DMS53 treated with DMSO at 0.1 percent for 48 hours (cell line): Measurements from ENCODE around the gene CD99L2.
"Not testable (repeated sequence)": the region's sequence is repeated elsewhere in the genome, so short reads cannot be mapped to it uniquely, and the experiment has no call there.

Source experiments
- DNase-seq: peaks from one replicate; lab custom pipeline; 2025; ENCODE audit not compliant: unreplicated experiment; lab: John Stamatoyannopoulos, UW

CD99L2 gene

DNA sequence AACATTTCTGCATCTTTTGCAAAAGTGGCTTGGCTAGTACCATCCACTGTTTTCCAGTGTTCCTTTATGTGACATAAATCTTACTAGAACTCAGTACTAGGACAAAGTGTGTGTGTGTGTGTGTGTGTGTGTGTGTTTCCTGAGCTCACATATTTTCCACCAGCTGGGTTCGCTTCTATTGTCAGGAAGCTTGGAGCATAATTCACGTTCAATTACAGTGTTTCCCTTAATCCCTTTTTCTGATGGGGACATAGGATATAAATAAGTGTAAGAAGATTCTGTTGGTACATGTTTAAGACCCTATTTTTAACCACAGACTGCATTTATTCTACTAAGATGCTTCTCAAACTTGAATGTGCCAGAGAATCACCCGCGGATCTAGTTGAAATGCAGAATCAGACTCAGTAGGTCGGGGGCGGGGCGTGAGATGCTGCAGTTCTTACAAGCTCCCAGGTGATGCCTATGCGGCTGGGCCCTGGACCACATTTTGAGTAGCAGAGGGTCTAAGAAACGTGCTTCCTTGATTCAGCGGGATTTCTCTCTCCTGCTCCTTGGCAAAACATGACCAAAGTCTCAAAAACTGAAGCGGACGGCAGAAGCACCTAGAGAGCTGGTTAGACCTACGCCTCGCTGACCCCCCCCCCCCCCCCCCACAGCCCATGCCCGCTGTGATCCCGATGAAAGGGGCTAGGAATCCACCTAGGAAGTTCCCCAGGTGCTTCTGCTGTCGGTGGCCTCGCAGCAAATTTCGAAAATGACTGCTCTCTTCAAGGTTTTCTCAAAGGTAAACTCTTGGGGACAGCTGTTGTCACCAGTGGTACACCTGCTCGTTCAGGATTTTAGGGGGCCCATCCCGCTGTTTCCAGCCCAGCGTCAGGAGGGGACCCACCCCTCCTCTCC is 797 bp downstream of the CD99L2 start:
- DNase-seq, result peak; percentile 22

GRCh38 chrX:150896632-150897031 is 1.8 kb downstream of the CD99L2 start:
- no peak for DNase-seq

DNA sequence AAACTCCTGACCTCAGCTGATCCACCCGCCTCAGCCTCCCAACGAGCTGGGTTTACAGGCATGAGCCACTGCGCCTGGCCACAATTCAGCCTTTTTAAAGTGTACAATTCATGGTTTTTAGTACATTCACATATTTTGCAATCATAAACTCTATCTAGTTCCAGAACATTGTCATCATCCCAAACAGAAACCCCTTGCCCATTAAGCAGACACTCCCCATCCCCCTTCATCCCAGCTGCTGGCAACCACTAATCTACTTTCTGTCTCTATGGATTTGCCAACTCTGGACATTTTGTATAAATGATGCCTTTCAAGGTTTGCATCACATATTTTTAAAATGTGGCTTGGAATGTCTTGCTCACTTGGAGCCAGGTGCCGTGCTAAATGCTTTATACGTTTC is 4.5 kb downstream of the CD99L2 start:
- no peak for DNase-seq

DNA sequence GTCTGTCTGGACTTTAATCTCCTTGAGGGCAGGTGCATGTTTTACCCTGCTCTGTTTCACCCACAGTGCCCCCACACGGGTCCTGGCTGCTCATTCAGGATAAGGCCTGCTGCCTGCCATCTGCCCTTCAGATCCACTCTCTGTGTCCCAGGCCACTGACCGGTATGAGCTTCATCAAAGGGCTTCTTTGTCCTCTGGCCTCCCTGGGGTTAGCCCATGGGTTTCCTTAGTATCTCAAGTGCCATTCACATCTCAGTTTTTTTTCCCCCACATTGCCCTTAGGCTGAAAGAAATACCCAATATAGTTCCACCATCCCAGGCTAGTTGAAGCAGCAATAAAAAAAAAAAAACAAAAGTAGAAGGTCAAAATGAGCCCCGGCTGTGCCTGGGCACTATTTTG is 9.3 kb downstream of the CD99L2 start:
- DNase-seq, result no peak

- no peak for DNase-seq
Measured at GRCh38 chrX:150887906-150888465, 10.5 kb downstream of the CD99L2 start.

- DNase-seq, result not testable (repeated sequence)
Measured at GRCh38 chrX:150887268-150887667, 11.2 kb downstream of the CD99L2 start.

DNA sequence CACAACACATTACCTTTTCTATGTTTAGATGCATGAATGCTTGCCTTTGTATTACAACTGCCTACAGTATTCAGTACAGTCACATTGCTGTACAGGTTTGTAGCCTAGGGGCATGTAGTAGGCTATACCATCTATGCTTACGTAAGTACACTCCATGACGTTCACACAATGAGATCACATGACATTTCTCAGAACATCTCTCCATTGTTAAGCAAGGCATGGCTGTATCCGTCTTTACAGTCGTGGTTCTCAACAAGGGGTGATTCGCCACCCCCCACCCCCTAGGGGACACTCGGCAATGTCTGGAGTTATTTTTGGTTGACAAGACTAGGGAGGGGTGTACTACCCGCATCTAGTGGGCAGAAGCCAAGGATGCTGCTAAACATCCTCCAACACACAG is 12.1 kb downstream of the CD99L2 start:
- no peak for DNase-seq

- DNase-seq, result no peak
Measured at GRCh38 chrX:150880808-150881165, 17.7 kb downstream of the CD99L2 start.

- DNase-seq, result no peak
Measured at GRCh38 chrX:150879855-150880807, 18.3 kb downstream of the CD99L2 start.

DNA sequence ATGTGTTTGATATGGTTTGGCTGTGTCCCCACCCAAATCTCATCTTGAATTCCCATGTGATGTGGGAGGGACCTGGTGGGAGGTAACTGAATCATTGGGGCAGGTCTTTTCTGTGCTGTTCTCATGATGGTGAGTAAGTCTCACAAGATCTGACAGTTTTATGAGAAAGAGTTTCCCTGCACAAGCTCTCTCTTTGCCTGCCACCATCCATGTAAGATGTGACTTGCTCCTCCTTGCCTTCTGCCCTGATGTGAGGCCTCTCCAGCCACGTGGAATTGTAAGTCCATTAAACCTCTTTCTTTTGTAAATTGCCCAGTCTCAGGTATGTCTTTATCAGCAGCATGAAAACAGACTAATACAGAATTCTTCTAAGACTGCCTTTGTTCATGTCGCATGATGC is 22.8 kb downstream of the CD99L2 start:
- DNase-seq, result not testable (repeated sequence)

DNA sequence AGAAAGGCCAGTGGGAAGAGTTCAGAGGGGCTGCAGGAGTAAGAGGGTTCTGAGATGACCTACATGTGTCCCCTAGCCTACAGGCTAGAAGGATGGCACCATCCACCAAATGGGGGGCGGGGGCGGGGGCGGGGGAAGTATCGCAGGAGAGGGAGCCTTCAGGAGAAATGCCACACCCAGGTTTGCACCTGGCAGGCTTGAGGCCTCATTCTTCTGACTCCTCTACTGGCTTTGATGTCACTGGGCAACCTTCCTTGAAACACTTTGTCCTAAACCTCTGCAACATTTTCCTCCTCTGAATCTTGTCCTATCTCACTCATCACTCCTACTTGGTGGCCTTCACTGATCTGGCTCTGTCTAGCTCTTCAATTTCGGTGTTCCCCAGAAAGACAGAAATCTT is 24.0 kb downstream of the CD99L2 start:
- no peak for DNase-seq

DNA sequence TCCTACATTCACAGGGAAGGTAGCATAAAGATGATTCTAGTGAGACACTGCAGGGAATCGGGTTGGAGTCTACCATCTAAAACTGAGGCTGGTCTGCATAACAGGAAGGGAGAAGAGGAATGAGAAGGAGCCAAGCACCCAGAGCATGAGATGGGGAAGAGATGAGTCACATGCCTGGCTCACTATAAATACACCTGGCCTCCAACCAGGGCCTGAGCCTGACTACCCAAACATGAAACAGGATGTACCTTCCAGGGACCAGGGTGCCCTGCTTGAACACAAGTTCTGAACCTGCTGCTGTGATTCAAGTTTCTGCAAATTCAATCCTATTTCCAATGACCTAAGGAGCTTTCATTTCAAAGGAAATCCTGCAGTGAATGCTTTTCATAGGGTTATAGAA is 24.9 kb downstream of the CD99L2 start:
- peak; percentile 83 for DNase-seq

DNA sequence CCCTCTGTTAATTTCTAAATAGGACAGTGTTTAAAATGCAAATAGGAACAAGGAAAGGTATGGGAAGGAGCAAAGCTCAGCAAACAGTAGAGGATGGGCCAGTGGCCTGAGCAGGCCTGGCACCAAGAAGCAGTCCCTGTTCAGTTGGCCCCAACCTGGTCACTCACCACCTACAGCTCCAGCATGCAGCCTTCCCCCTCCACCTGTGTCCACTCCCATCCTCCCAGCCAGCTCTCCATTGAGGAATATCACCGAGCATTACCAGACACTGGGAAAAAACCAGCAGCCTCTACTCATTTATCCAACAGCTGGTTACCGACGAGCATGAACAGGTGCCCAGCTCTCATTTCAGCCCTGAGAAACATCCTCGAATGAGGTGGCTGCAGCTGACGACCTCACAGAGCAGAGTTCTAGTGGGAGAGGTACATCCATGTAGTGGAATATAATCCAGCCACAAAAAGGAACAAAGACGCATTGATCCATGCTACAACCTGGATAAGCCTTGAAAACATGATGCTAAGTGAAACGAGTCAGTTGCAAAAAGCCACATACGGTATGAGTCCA is 25.6 kb downstream of the CD99L2 start:
- DNase-seq, result peak; percentile 63

- DNase-seq, result no peak
Measured at GRCh38 chrX:150871341-150871811, 27.1 kb downstream of the CD99L2 start.

GRCh38 chrX:150870487-150871340 is 27.8 kb downstream of the CD99L2 start:
- DNase-seq, result no peak

DNA sequence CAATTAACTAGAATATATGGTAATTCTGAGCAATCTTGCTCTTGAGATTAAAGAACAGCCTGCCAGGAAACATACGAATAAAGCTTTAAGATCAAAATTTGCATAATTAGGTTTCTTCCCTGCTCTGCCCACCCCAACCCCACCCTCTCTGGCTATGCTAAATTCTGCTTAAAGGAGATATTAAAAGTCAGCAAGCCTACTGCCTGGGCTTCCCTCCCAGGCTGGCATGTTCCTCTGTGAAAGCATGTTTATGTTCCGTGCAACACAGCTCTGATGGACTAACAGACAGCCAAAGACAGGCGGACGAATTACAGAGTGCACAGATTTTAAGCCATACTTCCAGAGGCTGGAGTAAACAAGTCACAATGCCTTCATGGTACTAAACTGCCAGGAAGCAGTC is 28.4 kb downstream of the CD99L2 start:
- no peak for DNase-seq

- no peak for DNase-seq
Measured at GRCh38 chrX:150869450-150869849, 29.0 kb downstream of the CD99L2 start.

GRCh38 chrX:150868625-150869024 is 29.8 kb downstream of the CD99L2 start:
- no peak for DNase-seq

GRCh38 chrX:150864127-150864526 is 34.3 kb downstream of the CD99L2 start:
- DNase-seq, result no peak

DNA sequence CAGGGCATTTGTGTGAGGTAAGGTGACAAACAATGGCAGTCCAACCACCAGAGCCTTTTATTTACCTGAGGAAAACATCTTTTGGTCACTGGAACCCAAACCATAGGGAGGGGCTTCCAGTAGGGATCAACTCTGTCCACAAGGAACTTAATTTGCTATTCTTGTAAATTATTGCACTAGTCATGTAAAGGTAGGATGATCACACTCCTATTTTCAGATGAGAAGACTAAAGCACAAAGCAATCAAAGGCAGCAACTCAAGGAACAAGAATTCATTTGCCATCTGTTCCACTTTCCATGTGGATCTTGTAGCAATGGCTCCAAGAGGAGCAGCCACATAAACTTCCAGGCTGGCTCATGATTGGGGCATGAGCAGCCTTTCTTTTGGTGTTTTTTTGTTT is 35.3 kb downstream of the CD99L2 start:
- no peak for DNase-seq
